K562 (cell line): ENCODE results near the gene GPR135.

Source experiments
- CCAR2 ChIP-seq: fragments of 200-400 bp; formaldehyde crosslinking; IDR thresholded peaks from 2 replicates; pipeline ENCODE4 v1.6.1; 2017; ENCODE audit warnings: mild to moderate bottlenecking, low read depth, low read length
- SPI1 ChIP-seq: IDR thresholded peaks from 2 replicates; pipeline ENCODE4 v1.6.1; 2011; ENCODE audit warnings: low read depth, low read length, control low read depth, borderline replicate concordance
- TCF7L2 ChIP-seq: fragments of 150-350 bp; IDR thresholded peaks from 2 replicates; pipeline ENCODE4 v1.6.1; 2016; ENCODE audit warnings: low read depth, mild to moderate bottlenecking, low read length, moderate library complexity

GRCh38 chr14:59483363-59483762 lies 18.2 kb upstream of the GPR135 start:
- TF ChIP-seq SPI1 (no peak), CCAR2 (no peak), TCF7L2 (no peak)
